Urinary bladder (tissue), 4 donors: ENCODE measurements around the gene MAP3K7CL. TPM values are rescaled to one million over a fixed set of nuclear protein-coding genes. Genes with fewer than 3 reads are reported as not detected.

Experiments used
- DNase-seq: peaks from one replicate; pipeline ENCODE4 v3.0.0-alpha.2; 2015; ENCODE audit errors: extremely low spot score
- H3K27ac ChIP-seq: one replicate; pipeline ENCODE4 v1.5.1; 2013; ENCODE audit warnings: low read depth, mild to moderate bottlenecking, moderate library complexity
- H3K36me3 ChIP-seq: one replicate; pipeline ENCODE4 v1.6.1; 2013; ENCODE audit warnings: mild to moderate bottlenecking, moderate library complexity; ENCODE audit not compliant: insufficient read depth
- H3K4me1 ChIP-seq: one replicate; pipeline ENCODE4 v1.6.1; 2013; ENCODE audit warnings: mild to moderate bottlenecking, moderate library complexity; ENCODE audit not compliant: insufficient read depth
- H3K4me3 ChIP-seq: one replicate; pipeline ENCODE4 v1.5.1; 2013; ENCODE audit warnings: low read depth, low read length
- WGBS: extraction: QIAGEN DNeasy Blood & Tissue Kit; methylation state at CpG from one replicate; pipeline ENCODE4 v1.1.7; 2013; 5-methylcytosine and 5-hydroxymethylcytosine counted together
- polyA plus RNA-seq: library from polyadenylated mRNA; stranded (reverse); fragments of 200-250 nt; gene quantifications from one replicate; pipeline ENCODE4 v1.2.3, GENCODE V29; 2013
- total RNA-seq: library from RNA; depleted of rRNA; stranded (reverse); fragments of >200 nt; gene quantifications from one replicate; pipeline ENCODE4 v1.2.3, GENCODE V29; 2014
- donor health status: healthy with polysubstance abuse.
- donor health status: healthy.

MAP3K7CL gene
- total and polyA plus RNA-seq, 2 donors: 4.4 to 13.5 TPM

- Histone ChIP-seq H3K4me1 (no peaks in the 10 kb centered on the region), H3K4me3 (no peak overlapping the region), H3K36me3 (no peaks in the 10 kb centered on the region), H3K27ac (no peak overlapping the region)
- 67% methylated on average over 1 of the region's 1 CpG for WGBS
- DNase-seq: no peak
Observed at GRCh38 chr21:29184037-29184436, 53.6 kb downstream of the MAP3K7CL start.

GRCh38 chr21:29185172-29185571, 54.7 kb downstream of the MAP3K7CL start:
- Histone ChIP-seq H3K36me3 (no peaks in the 10 kb centered on the region), H3K4me3 (no peak overlapping the region), H3K4me1 (no peaks in the 10 kb centered on the region), H3K27ac (no peak overlapping the region)
- DNase-seq: no peak
- 98% methylated on average over 1 of the region's 1 CpG for WGBS

GRCh38 chr21:29185633-29186032, 55.2 kb downstream of the MAP3K7CL start:
- no peak overlapping the region for H3K4me3 ChIP-seq
- WGBS: 95% methylated on average over 4 of the region's 4 CpGs
- no peaks in the 10 kb centered on the region for H3K36me3 ChIP-seq
- no peak for DNase-seq
- no peaks in the 10 kb centered on the region for H3K4me1 ChIP-seq
- H3K27ac ChIP-seq: no peak overlapping the region

GRCh38 chr21:29186246-29186645, 55.8 kb downstream of the MAP3K7CL start:
- Histone ChIP-seq H3K27ac (no peak overlapping the region), H3K4me3 (no peak overlapping the region), H3K4me1 (no peaks in the 10 kb centered on the region), H3K36me3 (no peaks in the 10 kb centered on the region)
- DNase-seq: no peak

DNA sequence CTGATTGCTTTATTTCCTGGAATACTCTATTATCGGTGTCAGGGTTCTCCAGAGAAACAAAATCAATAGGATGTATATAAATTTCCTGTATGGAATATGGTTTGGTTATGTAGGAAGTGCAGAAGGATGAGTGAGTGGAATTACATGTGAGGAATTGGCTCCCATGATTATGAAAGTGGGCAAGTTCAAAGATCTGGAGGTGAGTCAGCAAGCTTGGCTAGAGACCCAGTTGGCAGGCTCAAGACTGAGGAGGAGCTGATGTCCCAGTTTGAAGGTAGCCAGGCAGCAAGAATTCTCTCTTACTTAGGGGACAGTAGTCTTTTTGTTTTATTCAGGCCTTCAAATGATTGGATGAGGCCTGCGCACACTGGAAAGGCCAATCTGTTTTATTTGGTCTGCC, 57.5 kb downstream of the MAP3K7CL start:
- 82% methylated on average over 2 of the region's 2 CpGs for WGBS
- Histone ChIP-seq H3K4me1 (no peaks in the 10 kb centered on the region), H3K36me3 (no peaks in the 10 kb centered on the region), H3K4me3 (no peak overlapping the region), H3K27ac (no peak overlapping the region)
- no peak for DNase-seq

- H3K4me1 ChIP-seq: no peaks in the 10 kb centered on the region
- H3K36me3 ChIP-seq: no peaks in the 10 kb centered on the region
- DNase-seq: no peak
- 92% methylated on average over 2 of the region's 2 CpGs for WGBS
- H3K4me3 ChIP-seq: no peak overlapping the region
- no peak overlapping the region for H3K27ac ChIP-seq
Observed at GRCh38 chr21:29189353-29189752, 58.9 kb downstream of the MAP3K7CL start.

- Histone ChIP-seq H3K4me1 (no peaks in the 10 kb centered on the region), H3K36me3 (no peaks in the 10 kb centered on the region), H3K27ac (no peak overlapping the region), H3K4me3 (no peak overlapping the region)
- no peak for DNase-seq
- 68% methylated on average over 2 of the region's 2 CpGs for WGBS
Observed at GRCh38 chr21:29190923-29191331, 60.5 kb downstream of the MAP3K7CL start.

GRCh38 chr21:29193072-29193471, 62.6 kb downstream of the MAP3K7CL start:
- 16% methylated on average over 10 of the region's 10 CpGs for WGBS
- Histone ChIP-seq H3K4me1 (no peaks in the 10 kb centered on the region), H3K4me3 (no peak overlapping the region), H3K27ac (no peak overlapping the region), H3K36me3 (no peaks in the 10 kb centered on the region)
- no peak for DNase-seq

GRCh38 chr21:29193901-29194300, 63.5 kb downstream of the MAP3K7CL start:
- WGBS: 78% methylated on average over 6 of the region's 6 CpGs
- Histone ChIP-seq H3K36me3 (no peaks in the 10 kb centered on the region), H3K4me3 (no peak overlapping the region), H3K27ac (no peak overlapping the region), H3K4me1 (no peaks in the 10 kb centered on the region)
- DNase-seq: no peak

- Histone ChIP-seq H3K4me3 (no peak overlapping the region), H3K36me3 (no peaks in the 10 kb centered on the region), H3K27ac (no peak overlapping the region), H3K4me1 (no peaks in the 10 kb centered on the region)
- 77% methylated on average over 3 of the region's 3 CpGs for WGBS
- no peak for DNase-seq
Observed at GRCh38 chr21:29194342-29194741, 63.9 kb downstream of the MAP3K7CL start.

- no peaks in the 10 kb centered on the region for H3K36me3 ChIP-seq
- 57% methylated on average over 3 of the region's 3 CpGs for WGBS
- no peak overlapping the region for H3K27ac ChIP-seq
- DNase-seq: no peak
- no peak overlapping the region for H3K4me3 ChIP-seq
- no peaks in the 10 kb centered on the region for H3K4me1 ChIP-seq
Observed at GRCh38 chr21:29194847-29195246, 64.4 kb downstream of the MAP3K7CL start.

DNA sequence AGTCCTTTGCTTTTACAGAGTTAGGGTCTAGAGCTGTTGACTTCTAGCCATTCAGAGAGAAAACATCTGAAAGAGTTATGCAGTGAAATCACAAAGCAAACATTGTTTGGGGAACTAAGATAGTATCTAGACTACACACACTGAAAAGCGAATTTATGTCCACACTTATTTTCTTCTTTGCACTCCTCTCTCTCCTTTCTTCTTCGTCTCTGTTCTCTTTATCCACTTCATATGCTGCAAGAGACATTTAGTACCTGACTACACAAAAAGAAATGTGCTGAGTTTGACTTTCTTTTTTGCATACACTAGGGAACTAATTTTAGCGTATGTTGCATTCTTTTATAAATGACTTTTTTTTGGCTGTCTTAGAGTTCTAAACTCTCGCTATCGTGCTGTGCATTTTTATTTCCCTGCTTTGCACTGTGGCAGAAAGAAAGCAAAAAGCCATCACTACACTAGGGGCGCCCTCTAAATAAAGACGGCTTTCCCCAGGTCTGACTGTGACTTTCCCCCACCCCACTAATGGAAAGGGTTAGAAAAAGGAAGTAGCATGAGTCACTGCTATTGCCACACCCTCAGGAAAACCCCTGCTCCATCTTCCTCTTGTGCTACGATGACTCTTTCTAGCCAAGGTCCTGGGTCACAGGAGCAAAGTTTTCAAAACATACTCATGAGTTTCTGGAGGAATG, 65.7 kb downstream of the MAP3K7CL start:
- no peaks in the 10 kb centered on the region for H3K36me3 ChIP-seq
- H3K4me1 ChIP-seq: no peaks in the 10 kb centered on the region
- no peak for DNase-seq
- H3K27ac ChIP-seq: peak overlapping the region; percentile 29
- H3K4me3 ChIP-seq: no peak overlapping the region
- WGBS: 5% methylated on average over 8 of the region's 8 CpGs

DNA sequence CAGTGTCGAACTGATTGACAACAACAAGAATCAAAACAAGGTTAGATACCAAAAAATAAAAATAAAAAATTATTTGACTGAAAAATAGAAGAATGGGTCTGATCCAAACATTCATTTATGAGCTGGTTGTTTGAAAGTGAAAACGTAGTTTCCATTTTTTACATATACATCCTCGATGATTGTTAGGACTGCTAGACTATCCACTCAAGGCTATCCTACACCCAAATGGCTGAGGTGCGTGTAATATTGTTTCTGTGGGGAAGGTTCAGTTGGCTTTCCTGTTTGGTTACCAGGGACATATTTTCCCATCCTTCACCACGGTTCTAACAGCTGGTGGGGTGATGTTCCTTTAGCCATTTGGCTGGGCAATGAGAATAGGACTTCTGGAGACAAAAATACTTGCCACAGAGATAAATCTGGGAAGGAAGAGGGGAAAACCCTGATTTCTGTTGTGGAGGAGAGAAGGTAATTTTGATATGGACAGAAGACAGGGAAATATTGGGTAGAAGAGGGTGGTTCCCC, 66.3 kb downstream of the MAP3K7CL start:
- 59% methylated on average over 5 of the region's 5 CpGs for WGBS
- no peak overlapping the region for H3K4me3 ChIP-seq
- H3K27ac ChIP-seq: no peak overlapping the region
- H3K4me1 ChIP-seq: no peaks in the 10 kb centered on the region
- DNase-seq: no peak
- H3K36me3 ChIP-seq: no peaks in the 10 kb centered on the region

DNA sequence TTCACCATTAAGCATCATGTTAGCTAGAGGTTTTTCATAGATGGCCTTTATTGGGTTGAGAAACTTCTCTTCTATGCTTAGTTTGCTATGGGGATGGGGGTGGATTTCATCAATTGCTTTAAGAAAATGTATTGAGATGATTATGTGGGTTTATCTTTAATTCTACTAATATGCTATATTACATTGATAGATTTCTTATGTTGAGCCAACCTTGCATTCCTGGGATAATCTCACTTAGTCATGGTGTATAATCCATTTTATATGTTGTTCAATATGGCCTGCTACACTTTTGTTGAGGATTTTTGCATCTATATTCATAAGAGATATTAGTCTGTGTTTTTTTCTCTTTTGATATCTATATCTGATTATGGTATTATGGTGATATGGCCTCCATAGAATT, 70.7 kb downstream of the MAP3K7CL start:
- H3K27ac ChIP-seq: no peak overlapping the region
- DNase-seq: no peak
- H3K4me3 ChIP-seq: no peak overlapping the region
- H3K36me3 ChIP-seq: no peaks in the 10 kb centered on the region
- no peaks in the 10 kb centered on the region for H3K4me1 ChIP-seq

- 95% methylated on average over 5 of the region's 5 CpGs for WGBS
- no peaks in the 10 kb centered on the region for H3K36me3 ChIP-seq
Observed at GRCh38 chr21:29205009-29205408, 74.6 kb downstream of the MAP3K7CL start.

More at GRCh38 chr21:29205009-29205408, 74.6 kb downstream of the MAP3K7CL start:
- no peaks in the 10 kb centered on the region for H3K4me1 ChIP-seq
- H3K27ac ChIP-seq: no peak overlapping the region
- no peak overlapping the region for H3K4me3 ChIP-seq
- DNase-seq: no peak
